ENCODE data around the gene ADM2. TPM values are rescaled to one million over a fixed set of nuclear protein-coding genes. Genes with fewer than 3 reads are reported as not detected.

The ADM2 gene
- total and polyA plus RNA-seq, 4 donors = 0.06 to 0.15 (median 0.11) TPM

DNA sequence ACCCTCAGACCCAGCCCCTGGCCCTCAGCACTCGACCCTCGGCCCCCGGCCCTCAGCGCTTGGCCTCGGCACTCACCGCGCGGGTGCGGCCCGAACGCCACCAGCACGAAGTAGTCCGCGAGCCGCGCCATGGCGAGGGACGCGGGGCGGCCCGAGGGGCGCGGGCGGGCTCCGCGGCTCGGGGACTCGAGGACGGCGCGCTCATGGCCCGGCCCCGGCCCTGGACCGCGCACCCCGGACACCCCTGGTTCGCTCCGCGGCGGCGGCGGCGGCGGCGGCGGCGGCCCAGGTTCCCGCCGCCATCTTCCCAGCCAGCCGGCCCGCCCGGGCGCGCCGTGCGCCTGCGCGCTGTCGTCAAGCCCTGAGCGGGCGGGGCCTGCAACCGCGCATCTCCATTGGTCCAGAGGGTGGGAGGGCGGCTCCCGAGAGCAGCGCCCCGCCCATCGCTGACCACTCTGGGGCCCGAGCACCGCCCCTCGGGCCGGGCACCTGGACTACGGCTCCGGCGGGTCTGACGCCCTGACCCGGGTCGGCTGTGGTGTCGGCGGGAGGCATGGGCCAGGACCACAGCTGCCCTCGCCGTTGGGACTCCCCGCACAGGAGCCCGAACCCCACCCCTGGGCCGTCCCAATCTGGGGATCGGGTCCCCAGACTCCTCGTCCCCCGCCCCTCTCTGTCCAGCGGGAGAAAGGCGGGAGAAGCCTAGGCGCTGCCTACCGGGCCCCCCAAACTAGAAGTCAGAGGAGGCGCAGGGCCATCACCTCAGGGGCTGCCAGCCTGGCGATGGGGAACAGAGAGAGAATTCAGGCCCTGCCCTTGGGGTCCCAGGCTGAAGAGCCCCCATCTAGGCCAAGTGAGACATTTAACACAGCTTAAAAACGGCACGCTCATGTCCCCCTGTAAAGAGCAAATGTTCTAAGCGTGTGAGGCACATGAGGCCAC, 6.4 kb upstream of the ADM2 start, which contains the start of gene SBF1:
SBF1 (minus strand) TSS at position 326 of the 942 bp plus-strand sequence; CDS start at position 131, 195 bp downstream.
- Histone ChIP-seq H3K4me1 (ENCODE audit: control insufficient read depth, insufficient read depth, low read length) (peaks cover 47% of the 10 kb centered on the region), H3K9me3 (ENCODE audit: control insufficient read depth, insufficient read depth, low read length) (no peaks in the 10 kb centered on the region), H3K36me3 (ENCODE audit: control insufficient read depth, insufficient read depth, low read length) (peaks cover 32% of the 10 kb centered on the region), H3K27ac (ENCODE audit: low read depth, low read length) (no peak within 1 kb of the TSS), H3K4me3 (ENCODE audit: low read depth, low read length) (peak within 1 kb of the TSS; percentile 63), H3K27me3 (ENCODE audit: control insufficient read depth, insufficient read depth, low read length) (peaks cover 13% of the 10 kb centered on the region)
- WGBS (ENCODE audit: insufficient coverage) = under 1% methylated on average over 94 of the region's 97 CpGs
- peak; percentile 80 to 97 (median 87) for DNase-seq (ENCODE audit: low read depth in 4 of 6, low spot score in 6 of 6)

DNA sequence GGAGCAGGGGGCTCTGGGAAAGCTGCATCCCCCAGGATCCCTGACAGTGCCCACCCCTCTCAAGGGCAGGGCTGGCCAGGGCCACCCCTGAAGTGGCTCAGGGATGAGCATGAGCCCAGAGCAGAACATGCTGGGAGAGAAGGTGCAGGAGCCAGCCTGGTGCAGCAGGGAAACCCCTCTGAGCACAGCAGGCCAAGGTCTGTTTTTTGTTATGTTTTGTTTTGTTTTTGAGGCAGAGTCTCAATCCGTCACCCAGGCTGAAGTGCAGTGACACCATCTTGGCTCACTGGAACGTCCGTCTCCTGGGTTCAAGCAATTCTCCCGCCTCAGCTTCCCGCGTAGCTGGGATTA, 5.7 kb upstream of the ADM2 start:
- Histone ChIP-seq H3K9me3 (ENCODE audit: control insufficient read depth, insufficient read depth, low read length) (no peaks in the 10 kb centered on the region), H3K4me3 (ENCODE audit: low read depth, low read length) (no peak overlapping the region), H3K36me3 (ENCODE audit: control insufficient read depth, insufficient read depth, low read length) (peaks cover 26% of the 10 kb centered on the region), H3K27me3 (ENCODE audit: control insufficient read depth, insufficient read depth, low read length) (peaks cover 19% of the 10 kb centered on the region), H3K27ac (ENCODE audit: low read depth, low read length) (no peak overlapping the region), H3K4me1 (ENCODE audit: control insufficient read depth, insufficient read depth, low read length) (peaks cover 41% of the 10 kb centered on the region)
- DNase-seq (ENCODE audit: low read depth in 4 of 6, low spot score in 6 of 6) = no peak
- 90% methylated on average over 6 of the region's 6 CpGs for WGBS (ENCODE audit: insufficient coverage)

DNA sequence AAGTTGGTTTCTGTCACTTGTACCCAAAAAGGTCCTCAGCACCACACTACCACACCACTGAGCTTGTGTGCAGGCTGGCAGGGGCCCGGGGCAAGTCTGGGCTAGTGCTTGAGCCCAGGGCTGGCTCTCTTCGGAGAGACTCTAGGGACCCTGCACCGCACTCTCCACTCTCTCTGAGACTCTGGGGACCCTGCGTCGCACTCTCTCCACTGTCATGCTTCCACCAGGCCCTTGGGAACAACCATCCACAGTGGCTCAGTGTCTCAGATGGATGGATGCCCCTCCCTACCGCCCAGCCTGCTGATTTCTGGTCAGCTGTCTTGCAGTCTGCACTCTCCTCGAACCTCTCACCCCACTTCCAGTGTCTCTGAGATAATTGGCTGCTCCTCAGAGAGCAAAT, 4.5 kb upstream of the ADM2 start:
- 70% methylated on average over 7 of the region's 7 CpGs for WGBS (ENCODE audit: insufficient coverage)
- H3K27ac ChIP-seq (ENCODE audit: low read depth, low read length) = no peak overlapping the region
- DNase-seq (ENCODE audit: low read depth in 4 of 6, low spot score in 6 of 6) = no peak

DNA sequence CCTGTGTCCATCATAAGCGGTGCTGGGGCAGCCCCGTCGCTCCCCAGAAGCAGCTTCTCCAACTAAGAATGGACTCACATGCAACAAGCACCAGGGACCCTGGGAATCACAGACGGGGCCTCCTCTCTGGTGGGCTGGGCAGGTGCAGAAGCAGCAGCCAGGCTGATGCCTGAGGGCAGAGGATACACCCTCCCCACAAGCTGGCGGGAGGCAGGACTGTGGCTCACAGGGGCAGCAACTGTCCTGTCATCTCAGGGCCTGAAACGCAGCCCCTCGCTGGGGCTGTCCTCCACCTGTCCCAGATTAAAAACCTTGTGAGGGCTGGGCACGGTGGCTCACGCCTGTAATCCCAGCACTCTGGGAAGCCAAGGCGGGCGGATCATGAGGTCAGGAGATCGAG, 3.4 kb upstream of the ADM2 start:
- peaks cover 31% of the 10 kb centered on the region for H3K4me1 ChIP-seq (ENCODE audit: control insufficient read depth, insufficient read depth, low read length)
- no peak overlapping the region for H3K4me3 ChIP-seq (ENCODE audit: low read depth, low read length)
- no peak overlapping the region for H3K27ac ChIP-seq (ENCODE audit: low read depth, low read length)
- peaks cover 3% of the 10 kb centered on the region for H3K36me3 ChIP-seq (ENCODE audit: control insufficient read depth, insufficient read depth, low read length)
- H3K27me3 ChIP-seq (ENCODE audit: control insufficient read depth, insufficient read depth, low read length) = peaks cover 40% of the 10 kb centered on the region
- H3K9me3 ChIP-seq (ENCODE audit: control insufficient read depth, insufficient read depth, low read length) = no peaks in the 10 kb centered on the region
- 86% methylated on average over 8 of the region's 12 CpGs for WGBS (ENCODE audit: insufficient coverage)
- DNase-seq (ENCODE audit: low read depth in 4 of 6, low spot score in 6 of 6) = no peak

More for the DNA sequence above, 4.5 kb upstream of the ADM2 start:
- H3K4me3 ChIP-seq (ENCODE audit: low read depth, low read length) = no peak overlapping the region
- peaks cover 33% of the 10 kb centered on the region for H3K4me1 ChIP-seq (ENCODE audit: control insufficient read depth, insufficient read depth, low read length)
- H3K9me3 ChIP-seq (ENCODE audit: control insufficient read depth, insufficient read depth, low read length) = no peaks in the 10 kb centered on the region
- peaks cover 30% of the 10 kb centered on the region for H3K27me3 ChIP-seq (ENCODE audit: control insufficient read depth, insufficient read depth, low read length)
- H3K36me3 ChIP-seq (ENCODE audit: control insufficient read depth, insufficient read depth, low read length) = peaks cover 14% of the 10 kb centered on the region

DNA sequence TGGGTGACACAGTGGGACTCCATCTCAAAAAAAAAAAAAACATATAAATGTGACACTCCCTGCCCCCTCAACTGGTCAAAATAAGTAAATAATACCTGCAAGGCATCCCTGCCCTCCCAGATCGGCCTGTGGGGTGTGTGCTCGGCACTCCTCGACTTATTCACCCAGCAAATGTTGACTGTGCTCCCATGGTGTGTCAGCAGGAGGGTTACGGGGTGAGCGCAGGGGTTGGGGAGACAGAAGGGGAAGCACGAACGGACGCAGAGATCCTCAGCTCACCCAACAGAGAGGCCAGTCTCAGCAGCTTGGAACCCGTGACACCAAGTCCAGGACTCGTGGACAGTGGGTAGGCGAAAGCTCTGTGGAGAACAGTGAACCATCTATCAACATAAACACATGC, 1.6 kb upstream of the ADM2 start:
- no peak overlapping the region for H3K27ac ChIP-seq (ENCODE audit: low read depth, low read length)
- H3K27me3 ChIP-seq (ENCODE audit: control insufficient read depth, insufficient read depth, low read length) = peaks cover 44% of the 10 kb centered on the region
- WGBS (ENCODE audit: insufficient coverage) = 81% methylated on average over 7 of the region's 11 CpGs

DNA sequence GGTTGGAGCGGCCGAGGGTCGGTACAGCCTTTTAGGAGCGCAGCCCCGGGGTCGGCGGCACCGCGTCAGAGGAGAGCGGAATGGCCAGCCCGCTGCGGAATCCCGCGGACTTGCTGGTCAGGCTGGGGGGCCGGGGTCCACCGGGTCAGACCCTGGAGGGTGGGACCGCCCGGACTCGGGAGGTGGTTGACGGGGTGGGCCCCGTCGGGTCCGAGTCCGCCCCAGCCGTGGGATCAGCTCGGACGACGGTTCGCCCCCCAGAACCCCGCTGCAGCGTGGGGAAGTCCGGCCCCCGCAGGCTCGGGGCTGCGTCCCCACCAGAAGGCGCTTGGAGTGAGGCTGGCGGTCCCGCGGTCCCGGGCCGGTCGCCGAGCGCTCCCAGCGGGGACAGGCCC, 301 bp upstream of the ADM2 start:
- no peak for DNase-seq (ENCODE audit: low read depth in 4 of 6, low spot score in 6 of 6)
- Histone ChIP-seq H3K27me3 (ENCODE audit: control insufficient read depth, insufficient read depth, low read length) (peaks cover 44% of the 10 kb centered on the region), H3K36me3 (ENCODE audit: control insufficient read depth, insufficient read depth, low read length) (no peaks in the 10 kb centered on the region), H3K4me3 (ENCODE audit: low read depth, low read length) (no peak overlapping the region), H3K4me1 (ENCODE audit: control insufficient read depth, insufficient read depth, low read length) (peaks cover 15% of the 10 kb centered on the region), H3K27ac (ENCODE audit: low read depth, low read length) (no peak overlapping the region), H3K9me3 (ENCODE audit: control insufficient read depth, insufficient read depth, low read length) (no peaks in the 10 kb centered on the region)
- WGBS (ENCODE audit: insufficient coverage) = 1% methylated on average over 45 of the region's 45 CpGs

More for the DNA sequence above, 1.6 kb upstream of the ADM2 start:
- H3K36me3 ChIP-seq (ENCODE audit: control insufficient read depth, insufficient read depth, low read length) = no peaks in the 10 kb centered on the region
- DNase-seq (ENCODE audit: low read depth in 4 of 6, low spot score in 6 of 6) = no peak
- H3K4me3 ChIP-seq (ENCODE audit: low read depth, low read length) = no peak overlapping the region
- peaks cover 22% of the 10 kb centered on the region for H3K4me1 ChIP-seq (ENCODE audit: control insufficient read depth, insufficient read depth, low read length)
- H3K9me3 ChIP-seq (ENCODE audit: control insufficient read depth, insufficient read depth, low read length) = no peaks in the 10 kb centered on the region

DNA sequence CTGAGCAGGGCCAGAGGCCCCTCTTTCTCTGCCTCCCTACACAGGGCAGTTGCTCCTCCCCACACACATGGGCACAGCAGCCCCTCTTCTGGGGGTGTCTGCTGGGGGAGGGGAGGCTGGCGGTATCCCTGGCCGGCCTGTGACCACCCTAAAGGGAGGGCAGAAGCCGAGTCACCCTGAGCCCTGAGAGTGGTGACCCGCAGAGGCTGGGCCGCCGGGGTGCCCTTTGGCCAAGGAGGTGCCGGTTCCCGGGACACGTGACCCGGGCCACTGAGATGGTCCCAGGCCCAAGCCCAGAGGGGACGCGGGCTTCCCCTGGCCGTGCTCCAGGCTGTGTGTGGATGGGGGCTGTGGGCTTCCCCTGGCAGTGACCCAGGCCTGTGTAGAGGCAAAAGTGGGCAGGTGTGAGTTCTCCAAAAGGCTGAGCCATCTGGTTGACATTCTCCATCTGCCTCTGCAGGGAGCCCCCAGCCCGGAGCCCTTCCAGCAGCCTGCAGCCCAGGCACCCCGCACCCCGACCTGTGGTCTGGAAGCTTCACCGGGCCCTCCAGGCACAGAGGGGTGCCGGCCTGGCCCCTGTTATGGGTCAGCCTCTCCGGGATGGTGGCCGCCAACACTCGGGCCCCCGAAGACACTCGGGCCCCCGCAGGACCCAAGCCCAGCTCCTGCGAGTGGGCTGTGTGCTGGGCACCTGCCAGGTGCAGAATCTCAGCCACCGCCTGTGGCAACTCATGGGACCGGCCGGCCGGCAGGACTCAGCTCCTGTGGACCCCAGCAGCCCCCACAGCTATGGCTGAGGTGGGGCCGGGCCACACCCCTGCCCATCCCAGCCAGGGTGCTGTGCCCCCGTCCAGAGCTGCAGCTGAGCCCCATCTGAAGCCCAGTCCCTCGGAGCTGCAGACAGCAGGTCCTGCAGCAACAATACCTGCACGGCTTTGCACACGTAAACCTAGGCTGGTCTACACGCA, 1.0 kb downstream of the ADM2 start:
- H3K4me3 ChIP-seq (ENCODE audit: low read depth, low read length) = no peak overlapping the region
- no peaks in the 10 kb centered on the region for H3K36me3 ChIP-seq (ENCODE audit: control insufficient read depth, insufficient read depth, low read length)
- no peak overlapping the region for H3K27ac ChIP-seq (ENCODE audit: low read depth, low read length)
- DNase-seq (ENCODE audit: low read depth in 4 of 6, low spot score in 6 of 6) = peak in 2 of 6 donors; percentile 23 to 37
- WGBS (ENCODE audit: insufficient coverage) = 75% methylated on average over 33 of the region's 35 CpGs
- peaks cover 15% of the 10 kb centered on the region for H3K4me1 ChIP-seq (ENCODE audit: control insufficient read depth, insufficient read depth, low read length)
- H3K27me3 ChIP-seq (ENCODE audit: control insufficient read depth, insufficient read depth, low read length) = peaks cover 44% of the 10 kb centered on the region
- no peaks in the 10 kb centered on the region for H3K9me3 ChIP-seq (ENCODE audit: control insufficient read depth, insufficient read depth, low read length)

DNA sequence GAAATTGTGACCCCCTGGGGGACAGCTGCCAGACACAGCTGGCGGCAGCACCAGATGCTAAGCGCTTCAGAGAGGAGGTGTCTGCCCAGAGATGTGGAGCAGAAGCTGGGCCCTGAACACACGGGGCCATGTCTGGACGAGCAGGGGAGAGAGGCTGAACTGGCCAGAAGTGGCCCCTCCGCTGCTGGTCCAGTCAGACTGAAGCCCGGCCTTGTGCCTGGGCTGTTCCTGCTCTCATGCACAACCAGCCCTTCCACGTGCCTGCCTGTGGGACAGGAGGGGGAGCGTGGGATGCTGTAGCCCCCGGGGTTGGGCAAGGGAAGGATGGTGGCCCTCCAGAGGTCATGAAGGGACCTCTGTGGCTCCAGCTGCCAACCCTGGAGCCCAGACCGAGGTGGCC, 1.8 kb downstream of the ADM2 start:
- Histone ChIP-seq H3K27me3 (ENCODE audit: control insufficient read depth, insufficient read depth, low read length) (peaks cover 44% of the 10 kb centered on the region), H3K27ac (ENCODE audit: low read depth, low read length) (no peak overlapping the region), H3K9me3 (ENCODE audit: control insufficient read depth, insufficient read depth, low read length) (no peaks in the 10 kb centered on the region), H3K4me1 (ENCODE audit: control insufficient read depth, insufficient read depth, low read length) (peaks cover 15% of the 10 kb centered on the region), H3K36me3 (ENCODE audit: control insufficient read depth, insufficient read depth, low read length) (no peaks in the 10 kb centered on the region), H3K4me3 (ENCODE audit: low read depth, low read length) (no peak overlapping the region)
- whole genome bisulfite sequencing (ENCODE audit: insufficient coverage) = 78% methylated on average over 10 of the region's 10 CpGs
- DNase-seq (ENCODE audit: low read depth in 4 of 6, low spot score in 6 of 6) = peak in 1 of 6 donors; percentile 12

DNA sequence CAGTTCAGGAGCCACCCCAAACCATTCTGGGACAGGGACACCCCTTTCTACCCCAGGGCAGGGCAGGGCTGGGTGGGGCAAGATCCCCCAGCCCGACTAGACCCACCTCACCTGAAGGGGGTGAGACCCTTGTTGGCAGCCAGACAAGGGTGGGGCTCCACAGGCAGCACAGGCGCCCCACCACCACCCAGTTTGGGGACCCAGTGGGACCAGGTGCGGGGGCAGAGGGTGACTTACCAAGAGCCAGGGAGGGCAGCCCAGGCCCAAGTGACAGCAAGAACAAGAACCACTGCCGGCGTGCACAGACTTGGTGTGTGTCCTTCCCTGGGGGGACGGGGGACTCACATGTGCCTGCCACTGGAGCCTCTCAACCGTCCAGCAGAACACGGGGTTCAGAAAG, 2.2 kb downstream of the ADM2 start:
- 92% methylated on average over 7 of the region's 8 CpGs for WGBS (ENCODE audit: insufficient coverage)
- peaks cover 43% of the 10 kb centered on the region for H3K27me3 ChIP-seq (ENCODE audit: control insufficient read depth, insufficient read depth, low read length)
- DNase-seq (ENCODE audit: low read depth in 4 of 6, low spot score in 6 of 6) = no peak

More for the DNA sequence above, 2.2 kb downstream of the ADM2 start:
- Histone ChIP-seq H3K27ac (ENCODE audit: low read depth, low read length) (no peak overlapping the region), H3K4me3 (ENCODE audit: low read depth, low read length) (no peak overlapping the region), H3K4me1 (ENCODE audit: control insufficient read depth, insufficient read depth, low read length) (peaks cover 15% of the 10 kb centered on the region), H3K36me3 (ENCODE audit: control insufficient read depth, insufficient read depth, low read length) (no peaks in the 10 kb centered on the region), H3K9me3 (ENCODE audit: control insufficient read depth, insufficient read depth, low read length) (no peaks in the 10 kb centered on the region)

All from spinal cord (tissue), 10 donors.